ENCODE results near the gene EPB41. TPM values are rescaled to one million over a fixed set of nuclear protein-coding genes. Genes with fewer than 3 reads are reported as not detected.

EPB41 gene
- total and polyA plus RNA-seq, 2 of the 8 experiments (the other 6 are each of a cell fraction or from before 2014, with no cell fraction given) = 36.7 to 109 TPM

GRCh38 chr1:28966617-28967016, 52.2 kb downstream of the EPB41 start:
- no peak for FAIRE-seq
- Histone ChIP-seq H2AFZ (ENCODE audit: low read length) (no peak overlapping the region), H3K56ac (replicated peaks; ENCODE audit: insufficient read length, low read depth, low read length) (no peak overlapping the region), H2AK5ac (ENCODE audit: low read depth, low read length) (no peak overlapping the region), H2BK12ac (ENCODE audit: low read depth, low read length) (no peak overlapping the region), H2BK20ac (ENCODE audit: low read length) (no peak overlapping the region), H3K18ac (ENCODE audit: extremely low read depth, low read length) (no peak overlapping the region), H4K91ac (replicated peaks; ENCODE audit: insufficient read length, low read length) (no peak overlapping the region), H3K4ac (replicated peaks; ENCODE audit: insufficient read length, low read depth, low read length) (no peak overlapping the region), H3K79me1 (ENCODE audit: low read depth, low read length) (no peaks in the 10 kb centered on the region), H3K23me2 (ENCODE audit: low read depth, low read length) (no peaks in the 10 kb centered on the region), H3K79me2 (ENCODE audit: control insufficient read depth in 1 of 2, insufficient read depth in 2 of 2, low read length in 2 of 2) (peaks cover 3 to 33% of the 10 kb centered on the region in 2 experiments; a peak in 2 of 4 replicates), H3K4me1 (replicated peaks in 1 of 4; ENCODE audit: control insufficient read depth in 3 of 4, insufficient read depth in 4 of 4, low read length in 3 of 4) (no peaks in the 10 kb centered on the region; a peak in 1 of 7 replicates), H3K23ac (ENCODE audit: insufficient read length) (no peak overlapping the region), H3K9me3 (ENCODE audit: insufficient read depth in 2 of 2, low read depth in 1 of 2, low read length in 1 of 2) (no peaks in the 10 kb centered on the region), H3K27ac (ENCODE audit: low read depth, low read length) (no peak overlapping the region), H3K14ac (ENCODE audit: insufficient read length) (no peak overlapping the region), H3K27me3 (replicated peaks in 1 of 4; ENCODE audit: control insufficient read depth in 3 of 4, extremely low read depth in 1 of 4, insufficient read depth in 3 of 4, low read length in 3 of 4) (no peaks in the 10 kb centered on the region), H2BK15ac (ENCODE audit: low read length) (no peak overlapping the region), H3K36me3 (ENCODE audit: control insufficient read depth in 2 of 4, insufficient read depth in 4 of 4, low read length in 3 of 4) (no peaks in the 10 kb centered on the region), H2BK5ac (ENCODE audit: low read depth, low read length) (no peak overlapping the region), H3K9ac (replicated peaks in 1 of 4; ENCODE audit: extremely low read depth in 1 of 4, low read depth in 3 of 4, low read length in 3 of 4) (no peak overlapping the region), H4K20me1 (replicated peaks in 1 of 2; ENCODE audit: control insufficient read depth in 1 of 2, insufficient read depth in 2 of 2, low read length in 2 of 2) (no peaks in the 10 kb centered on the region), H4K8ac (ENCODE audit: extremely low read depth, insufficient read depth, low read length) (no peak overlapping the region), H4K5ac (ENCODE audit: insufficient read length, low read depth, low read length) (no peak overlapping the region), H3K4me3 (ENCODE audit: extremely low read depth in 1 of 4, insufficient read depth in 2 of 4, low read depth in 3 of 4, low read length in 4 of 4) (no peak overlapping the region), H3K4me2 (ENCODE audit: insufficient read depth in 1 of 2, low read depth in 2 of 2, low read length in 2 of 2) (no peak overlapping the region), H2BK120ac (replicated peaks; ENCODE audit: low read depth, low read length) (no peak overlapping the region)
- TF ChIP-seq FOSL1 (IDR thresholded peaks at IDR 0.05; ENCODE audit: insufficient read depth, low read depth, low read length) = no peak
- TF ChIP-seq ATF3 (IDR thresholded peaks at IDR 0.05; ENCODE audit: insufficient read depth, low read depth, low read length) = no peak
- no peak for TF ChIP-seq SP4 (IDR thresholded peaks at IDR 0.05; ENCODE audit: low read length)
- no peak for TF ChIP-seq GABPA (IDR thresholded peaks at IDR 0.05; ENCODE audit: borderline replicate concordance, insufficient read depth, low read length)
- TF ChIP-seq HDAC6 (IDR thresholded peaks at IDR 0.05; ENCODE audit: low read depth, low read length) = no peak
- no peak for TF ChIP-seq SIRT6 (IDR thresholded peaks at IDR 0.05; ENCODE audit: low read length)
- TF ChIP-seq TAF1 (IDR thresholded peaks at IDR 0.05; ENCODE audit: low read depth, low read length) = no peak
- no peak for TF ChIP-seq POLR2AphosphoS5 (IDR thresholded peaks at IDR 0.05; ENCODE audit: low read depth, low read length)
- no peak for TF ChIP-seq RXRA (IDR thresholded peaks at IDR 0.05; ENCODE audit: insufficient read depth, low read depth, low read length)
- TF ChIP-seq JUND (IDR thresholded peaks at IDR 0.05; ENCODE audit: low read length) = no peak
- 89% methylated on average over 2 of the region's 2 CpGs; no CpG with 5 or more reads in 1 of the 2 experiments for WGBS, 2 experiments (ENCODE audit: extremely low coverage in 1 of 2, insufficient coverage in 1 of 2, insufficient read length in 1 of 2, insufficient replicate concordance in 2 of 2, low coverage in 1 of 2, low lambda C conversion rate in 2 of 2, missing lambda C conversion rate in 1 of 2)
- ChIA-PET POLR2A (ENCODE audit: partially characterized antibody) (no interaction called here), CTCF (ENCODE audit: partially characterized antibody) (no interaction called here)
- DNase-seq (ENCODE audit: low read depth in 1 of 2, low spot score in 2 of 2) = no peak
